HEK293T (cell line): Measurements from ENCODE around the gene FANCI.

Experiments
- BHLHE40 ChIP-seq: fragments of 450-650 bp; IDR thresholded peaks from 2 replicates; pipeline ENCODE4 v1.6.1; 2016; ENCODE audit warnings: mild to moderate bottlenecking, moderate library complexity, borderline replicate concordance
- FOXK2 ChIP-seq: fragments of 450-650 bp; IDR thresholded peaks from 2 replicates; pipeline ENCODE4 v1.6.1; 2016; ENCODE audit warnings: mild to moderate bottlenecking
- ZNF384 ChIP-seq: fragments of 450-650 bp; IDR thresholded peaks from 2 replicates; pipeline ENCODE4 v1.6.1; 2016
- TF ChIP-seq, protein P1 (sequence below): fragments of 450-650 bp; IDR thresholded peaks from 2 replicates; pipeline ENCODE4 v1.6.1; 2016

- TF ChIP-seq ZNF384 (no peak), BHLHE40 (no peak), FOXK2 (no peak)
- TF ChIP-seq, protein P1, sequence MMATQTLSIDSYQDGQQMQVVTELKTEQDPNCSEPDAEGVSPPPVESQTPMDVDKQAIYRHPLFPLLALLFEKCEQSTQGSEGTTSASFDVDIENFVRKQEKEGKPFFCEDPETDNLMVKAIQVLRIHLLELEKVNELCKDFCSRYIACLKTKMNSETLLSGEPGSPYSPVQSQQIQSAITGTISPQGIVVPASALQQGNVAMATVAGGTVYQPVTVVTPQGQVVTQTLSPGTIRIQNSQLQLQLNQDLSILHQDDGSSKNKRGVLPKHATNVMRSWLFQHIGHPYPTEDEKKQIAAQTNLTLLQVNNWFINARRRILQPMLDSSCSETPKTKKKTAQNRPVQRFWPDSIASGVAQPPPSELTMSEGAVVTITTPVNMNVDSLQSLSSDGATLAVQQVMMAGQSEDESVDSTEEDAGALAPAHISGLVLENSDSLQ, result no peak
These were observed 108.7 kb downstream of the FANCI start for GRCh38 chr15:89352476-89352875.
